ENCODE measurements around the gene MRPL24.

DNA sequence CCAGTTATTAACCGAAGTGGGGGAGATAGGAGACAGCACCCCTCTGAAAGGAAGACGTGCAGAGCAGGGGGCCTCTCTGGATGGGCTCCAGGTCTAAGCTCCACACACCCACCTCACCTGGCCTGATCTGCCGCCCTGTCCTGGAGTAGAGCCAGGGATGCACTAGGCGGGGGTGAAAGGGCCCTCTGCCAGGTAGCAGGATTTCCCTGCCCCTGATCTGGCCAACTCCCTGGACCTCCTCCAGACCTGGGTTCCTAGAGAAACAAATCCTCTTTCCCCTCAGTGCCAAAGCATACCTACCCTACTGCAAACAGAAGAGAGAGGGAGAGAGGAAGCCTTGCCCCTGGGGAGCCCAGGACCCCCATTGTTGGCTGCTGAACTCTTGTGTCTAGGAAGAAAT lies 37.6 kb downstream of the MRPL24 start:
- TF ChIP-seq POLR2AphosphoS5 (IDR thresholded peaks at IDR 0.05) (no peak), POLR2A (IDR thresholded peaks at IDR 0.05) (no peak)
- TF ChIP-seq, protein P1, sequence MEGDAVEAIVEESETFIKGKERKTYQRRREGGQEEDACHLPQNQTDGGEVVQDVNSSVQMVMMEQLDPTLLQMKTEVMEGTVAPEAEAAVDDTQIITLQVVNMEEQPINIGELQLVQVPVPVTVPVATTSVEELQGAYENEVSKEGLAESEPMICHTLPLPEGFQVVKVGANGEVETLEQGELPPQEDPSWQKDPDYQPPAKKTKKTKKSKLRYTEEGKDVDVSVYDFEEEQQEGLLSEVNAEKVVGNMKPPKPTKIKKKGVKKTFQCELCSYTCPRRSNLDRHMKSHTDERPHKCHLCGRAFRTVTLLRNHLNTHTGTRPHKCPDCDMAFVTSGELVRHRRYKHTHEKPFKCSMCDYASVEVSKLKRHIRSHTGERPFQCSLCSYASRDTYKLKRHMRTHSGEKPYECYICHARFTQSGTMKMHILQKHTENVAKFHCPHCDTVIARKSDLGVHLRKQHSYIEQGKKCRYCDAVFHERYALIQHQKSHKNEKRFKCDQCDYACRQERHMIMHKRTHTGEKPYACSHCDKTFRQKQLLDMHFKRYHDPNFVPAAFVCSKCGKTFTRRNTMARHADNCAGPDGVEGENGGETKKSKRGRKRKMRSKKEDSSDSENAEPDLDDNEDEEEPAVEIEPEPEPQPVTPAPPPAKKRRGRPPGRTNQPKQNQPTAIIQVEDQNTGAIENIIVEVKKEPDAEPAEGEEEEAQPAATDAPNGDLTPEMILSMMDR (IDR thresholded peaks at IDR 0.05 in 8 of 11, conservative IDR thresholded peaks at IDR 0.05 in 3 of 11) = no peak

Data from spleen (tissue), 7 donors.